ENCODE measurements around the gene NGDN. TPM values are rescaled to one million over a fixed set of nuclear protein-coding genes. Genes with fewer than 3 reads are reported as not detected.

The NGDN gene
- total and polyA plus RNA-seq, 2 donors (not counting 3 experiments of a cell fraction or from before 2014, with no cell fraction given): 25.6 to 36.5 TPM

GRCh38 chr14:23468704-23469126, 788 bp upstream of the NGDN start:
- peak; percentile 40 for FAIRE-seq
- ChIA-PET POLR2A (no interaction called here), CTCF (interaction anchor here (0.8 kb wide), 1 partner anchor 10 kb away, joined by 5 read pairs; no protein-coding TSS in a partner anchor)
- no peak overlapping the region for H3K9ac ChIP-seq (replicated peaks; ENCODE audit: extremely low read depth, insufficient read depth, low read length)
- peak overlapping the region in 2 of 3 experiments; percentile 16 to 18 for H3K4me3 ChIP-seq (replicated peaks in 1 of 3; ENCODE audit: insufficient read depth in 1 of 3, low read depth in 1 of 3, low read length in 3 of 3)
- dilution Hi-C loops (cut with MboI; ENCODE audit: extremely low pct_ligation_motif_present, low sequenced_read_pairs) (no loop called here), intact Hi-C loops (cut with micrococcal nuclease) (loop anchor here (1.0 kb wide), 4 partner anchors 88 to 182 kb away; partner anchors contain the start of genes HOMEZ, PABPN1 and THTPA)
- peaks cover 2 to 6% of the 10 kb centered on the region in 2 experiments for H3K36me3 ChIP-seq (ENCODE audit: control insufficient read depth in 2 of 2, extremely low read depth in 1 of 2, insufficient read depth in 2 of 2, low read length in 2 of 2)
- H3K27me3 ChIP-seq (ENCODE audit: control insufficient read depth in 2 of 2, insufficient read depth in 2 of 2, low read length in 2 of 2): no peaks in the 10 kb centered on the region
- no peaks in the 10 kb centered on the region for H3K9me3 ChIP-seq (replicated peaks; ENCODE audit: control insufficient read depth, insufficient read depth, low read length)
- H3K4me1 ChIP-seq (ENCODE audit: control insufficient read depth, extremely low read depth, insufficient read depth, low read length): peaks cover 5% of the 10 kb centered on the region
- no peaks in the 10 kb centered on the region for H4K20me1 ChIP-seq (replicated peaks; ENCODE audit: control insufficient read depth, extremely low read depth, insufficient read depth, low read length)
- DNase-seq (ENCODE audit: low read depth, low spot score): no peak
- peak overlapping the region; percentile 55 for H3K4me2 ChIP-seq (ENCODE audit: insufficient read depth, low read length)
- H3K27ac ChIP-seq (ENCODE audit: insufficient read depth, low read depth, low read length): no peak overlapping the region
- TF ChIP-seq GATA2 (IDR thresholded peaks at IDR 0.05; ENCODE audit: insufficient read depth, insufficient read length, low read depth, low read length) (no peak), POLR2A (IDR thresholded peaks at IDR 0.05; ENCODE audit: low read depth, low read length) (no peak), CTCF (IDR thresholded peaks at IDR 0.05; ENCODE audit: extremely low read depth in 1 of 2, insufficient read depth in 1 of 2, low read depth in 1 of 2, low read length in 2 of 2) (no peak), FOS (IDR thresholded peaks at IDR 0.05; ENCODE audit: borderline replicate concordance, insufficient read depth, low read length) (no peak), POLR2AphosphoS5 (IDR thresholded peaks at IDR 0.05; ENCODE audit: insufficient read depth, low read depth, low read length) (no peak), MAX (IDR thresholded peaks at IDR 0.05; ENCODE audit: insufficient read depth, insufficient read length) (no peak), MYC (IDR thresholded peaks at IDR 0.05; ENCODE audit: low read depth, low read length) (no peak), JUN (IDR thresholded peaks at IDR 0.05; ENCODE audit: borderline replicate concordance, insufficient read depth, insufficient read length, low read depth) (no peak), EZH2 (IDR thresholded peaks at IDR 0.05; ENCODE audit: borderline replicate concordance, low read depth, low read length, severe bottlenecking) (no peak)
- peaks cover 15% of the 10 kb centered on the region for H3K79me2 ChIP-seq (ENCODE audit: control insufficient read depth, insufficient read depth, low read length)
- no peaks in the 10 kb centered on the region for H3K9me1 ChIP-seq (replicated peaks; ENCODE audit: control insufficient read depth, extremely low read depth, insufficient read depth, low read length)
- TSS peak; percentile 14 for BruUV-seq (replicated peaks)
- peak overlapping the region; percentile 90 for H2AFZ ChIP-seq (ENCODE audit: low read depth, low read length)
